Mesenchymal stem cell (in vitro differentiated cells and primary cell): ENCODE measurements around the gene USP38.
"Not testable (repeated sequence)": the region's sequence is repeated elsewhere in the genome, so short reads cannot be mapped to it uniquely, and the experiment has no call there.

ENCODE experiments used
- DNase-seq: peaks from one replicate; pipeline ENCODE4 v3.0.0-alpha.2; 2013
- H2AFZ ChIP-seq: one replicate; pipeline ENCODE4 v1.6.1; 2013; ENCODE audit warnings: low read depth, mild to moderate bottlenecking, control low read depth, inconsistent platforms, low read length, moderate library complexity
- H2AK5ac ChIP-seq: 2 replicates; pipeline ENCODE4 v1.6.1; 2013; ENCODE audit warnings: low read length, moderate library complexity, mild to moderate bottlenecking, inconsistent platforms; ENCODE audit not compliant: severe bottlenecking
- H2BK120ac ChIP-seq: one replicate; pipeline ENCODE4 v1.6.1; 2013; ENCODE audit warnings: low read depth, mild to moderate bottlenecking, inconsistent platforms, low read length, moderate library complexity
- H2BK12ac ChIP-seq, 2 experiments: one replicate each; pipeline ENCODE4 v1.6.1; 2013; ENCODE audit warnings: inconsistent platforms in 2 of 2, low read length in 2 of 2, mild to moderate bottlenecking in 2 of 2, moderate library complexity in 2 of 2, control low read depth in 1 of 2
- H2BK15ac ChIP-seq: one replicate; pipeline ENCODE4 v1.6.1; 2013; ENCODE audit warnings: mild to moderate bottlenecking, low read depth, inconsistent platforms; ENCODE audit not compliant: poor library complexity, severe bottlenecking
- H2BK5ac ChIP-seq: 2 replicates; pipeline ENCODE4 v1.6.1; 2013; ENCODE audit warnings: low read depth, mild to moderate bottlenecking, low read length, control low read depth, inconsistent platforms; ENCODE audit not compliant: poor library complexity, severe bottlenecking
- H3K14ac ChIP-seq, 2 experiments: one replicate each; pipeline ENCODE4 v1.6.1; 2013; ENCODE audit warnings: inconsistent platforms in 2 of 2, low read length in 2 of 2, control low read depth in 1 of 2, mild to moderate bottlenecking in 1 of 2, moderate library complexity in 1 of 2
- H3K18ac ChIP-seq, 2 experiments: one replicate each; pipeline ENCODE4 v1.6.1; 2013; ENCODE audit warnings: inconsistent platforms in 2 of 2, low read length in 2 of 2, control low read depth in 1 of 2, low read depth in 1 of 2, mild to moderate bottlenecking in 1 of 2
- H3K23ac ChIP-seq, 2 experiments: one replicate each; pipeline ENCODE4 v1.6.1; 2013; ENCODE audit warnings: inconsistent platforms in 2 of 2, low read length in 2 of 2, mild to moderate bottlenecking in 2 of 2, moderate library complexity in 2 of 2, control low read depth in 1 of 2
- H3K27ac ChIP-seq: 2 replicates; pipeline ENCODE4 v1.5.1; 2013; ENCODE audit warnings: mild to moderate bottlenecking, moderate library complexity, low read length, control low read depth, inconsistent platforms; ENCODE audit not compliant: poor library complexity, severe bottlenecking
- H3K27me3 ChIP-seq, 2 experiments: 2 replicates each; pipeline versions ENCODE4 v1.6.1 to v1.7.0; 2013; ENCODE audit warnings: low read length in 2 of 2, mild to moderate bottlenecking in 2 of 2, moderate library complexity in 2 of 2, control low read depth in 1 of 2, inconsistent platforms in 1 of 2; ENCODE audit not compliant: control insufficient read depth in 1 of 2, insufficient read depth in 1 of 2
- H3K36me3 ChIP-seq, 2 experiments: 2 replicates each; pipeline versions ENCODE4 v1.6.1 to v1.7.0; 2013; ENCODE audit warnings: low read length in 2 of 2, control low read depth in 1 of 2, inconsistent platforms in 1 of 2, low read depth in 1 of 2, mild to moderate bottlenecking in 1 of 2; ENCODE audit not compliant: insufficient read depth in 2 of 2, control insufficient read depth in 1 of 2
- H3K4ac ChIP-seq, 2 experiments: one replicate each; pipeline ENCODE4 v1.6.1; 2013; ENCODE audit warnings: inconsistent platforms in 2 of 2, low read length in 2 of 2, mild to moderate bottlenecking in 2 of 2, moderate library complexity in 2 of 2, control low read depth in 1 of 2, low read depth in 1 of 2
- H3K4me1 ChIP-seq: 2 replicates; pipeline ENCODE4 v1.6.1; 2013; ENCODE audit warnings: low read depth, low read length, control low read depth; ENCODE audit not compliant: control insufficient read depth, insufficient read depth
- H3K4me2 ChIP-seq: 2 replicates; pipeline ENCODE4 v1.6.1; 2013; ENCODE audit warnings: low read length, mild to moderate bottlenecking, inconsistent platforms; ENCODE audit not compliant: poor library complexity, severe bottlenecking
- H3K4me3 ChIP-seq, 2 experiments: 2 replicates each; pipeline versions ENCODE4 v1.5.1 to v1.7.0; 2013; ENCODE audit warnings: low read length in 2 of 2, mild to moderate bottlenecking in 2 of 2, control low read depth in 1 of 2, low read depth in 1 of 2; ENCODE audit not compliant: insufficient read depth in 1 of 2
- H3K79me1 ChIP-seq: replicated peaks from 2 replicates; pipeline ENCODE4 v1.6.1; 2013; ENCODE audit warnings: mild to moderate bottlenecking, control low read depth, low read length, inconsistent platforms; ENCODE audit not compliant: poor library complexity, severe bottlenecking
- H3K9ac ChIP-seq: 2 replicates; pipeline ENCODE4 v1.7.0; 2013; ENCODE audit warnings: mild to moderate bottlenecking, low read length, moderate library complexity
- H3K9me3 ChIP-seq: 2 replicates; pipeline ENCODE4 v1.7.0; 2013; ENCODE audit warnings: mild to moderate bottlenecking, low read length; ENCODE audit not compliant: control insufficient read depth
- H4K8ac ChIP-seq: one replicate; pipeline ENCODE4 v1.6.1; 2013; ENCODE audit warnings: inconsistent platforms, mild to moderate bottlenecking, low read length, moderate library complexity
- H4K91ac ChIP-seq: one replicate; pipeline ENCODE4 v1.6.1; 2013; ENCODE audit warnings: mild to moderate bottlenecking, low read length, inconsistent platforms
- WGBS: methylation state at CpG from one replicate; pipeline ENCODE4 v1.1.7; 2013; ENCODE audit warnings: mixed read lengths; 5-methylcytosine and 5-hydroxymethylcytosine counted together

The USP38 gene

DNA sequence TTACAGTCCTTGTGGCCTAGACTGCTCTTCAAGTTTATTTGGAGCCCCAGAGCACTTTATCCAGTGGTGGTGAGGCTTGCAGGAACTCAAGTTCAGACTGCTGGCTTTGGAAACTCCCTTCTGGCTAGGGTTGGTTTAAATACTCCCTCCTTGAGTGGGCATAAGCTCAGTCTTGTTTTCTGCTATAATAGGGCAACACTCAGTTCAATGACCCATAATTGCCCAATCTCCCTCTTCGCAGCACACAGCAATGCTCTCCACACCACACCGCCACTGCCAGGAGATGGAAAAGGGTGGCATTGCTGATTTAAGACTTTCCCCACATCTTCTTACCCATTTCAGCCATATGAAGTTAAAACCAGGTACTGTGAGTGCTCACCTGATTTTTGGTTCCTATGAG is 27.9 kb upstream of the USP38 start:
- no peak overlapping the region for H3K14ac ChIP-seq
- no peak overlapping the region for H3K27ac ChIP-seq
- H3K4me1 ChIP-seq = no peaks in the 10 kb centered on the region
- H3K4me3 ChIP-seq = no peak overlapping the region
- H3K9me3 ChIP-seq = peaks cover 21% of the 10 kb centered on the region
- WGBS = 94% methylated on average over 2 of the region's 2 CpGs
- H3K9ac ChIP-seq = no peak overlapping the region
- H3K4ac ChIP-seq = no peak overlapping the region
- no peak overlapping the region for H2BK12ac ChIP-seq
- H3K27me3 ChIP-seq = no peaks in the 10 kb centered on the region
- H2BK5ac ChIP-seq = no peak overlapping the region
- H4K8ac ChIP-seq = no peak overlapping the region
- H3K23ac ChIP-seq = no peak overlapping the region
- DNase-seq = no peak
- no peak overlapping the region for H3K4me2 ChIP-seq
- no peaks in the 10 kb centered on the region for H3K79me1 ChIP-seq
- no peaks in the 10 kb centered on the region for H3K36me3 ChIP-seq
- H2BK15ac ChIP-seq = no peak overlapping the region
- H2AFZ ChIP-seq = no peak overlapping the region
- H4K91ac ChIP-seq = no peak overlapping the region
- H2BK120ac ChIP-seq = no peak overlapping the region
- H2AK5ac ChIP-seq = no peak overlapping the region
- no peak overlapping the region for H3K18ac ChIP-seq

DNA sequence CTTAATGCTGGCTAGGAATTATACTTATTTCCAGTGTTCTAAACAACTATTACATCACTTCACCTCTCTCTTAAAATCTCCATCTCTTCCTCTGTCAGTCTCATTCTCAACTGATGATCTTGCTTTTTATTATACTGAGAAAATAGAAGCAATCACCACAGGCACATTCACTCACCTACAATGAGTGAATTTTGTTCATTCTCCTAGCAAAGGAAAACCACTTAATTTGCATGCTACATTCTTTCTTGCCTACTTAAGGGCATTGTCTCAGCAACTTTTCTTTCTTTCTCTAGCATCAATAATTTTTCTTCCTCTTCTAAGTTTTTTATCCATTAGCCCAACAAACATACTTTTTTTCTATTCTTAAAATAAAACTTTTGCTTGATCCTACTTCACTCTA is 21.1 kb upstream of the USP38 start:
- H3K18ac ChIP-seq = no peak overlapping the region
- H2BK120ac ChIP-seq = no peak overlapping the region
- no peak overlapping the region for H3K4me2 ChIP-seq
- no peak overlapping the region for H3K9ac ChIP-seq
- no peak overlapping the region for H2BK12ac ChIP-seq
- H3K36me3 ChIP-seq = no peaks in the 10 kb centered on the region
- H4K8ac ChIP-seq = no peak overlapping the region
- H2AFZ ChIP-seq = no peak overlapping the region
- no peak overlapping the region for H3K27ac ChIP-seq
- no peak overlapping the region for H4K91ac ChIP-seq
- H3K79me1 ChIP-seq = no peaks in the 10 kb centered on the region
- no peak overlapping the region for H2BK5ac ChIP-seq
- H2BK15ac ChIP-seq = no peak overlapping the region
- no peaks in the 10 kb centered on the region for H3K9me3 ChIP-seq
- no peak overlapping the region for H2AK5ac ChIP-seq
- no peak for DNase-seq
- H3K4me1 ChIP-seq = no peaks in the 10 kb centered on the region
- no peak overlapping the region for H3K4ac ChIP-seq
- no peak overlapping the region for H3K14ac ChIP-seq
- no peak overlapping the region for H3K4me3 ChIP-seq
- H3K23ac ChIP-seq = no peak overlapping the region
- H3K27me3 ChIP-seq = no peaks in the 10 kb centered on the region

DNA sequence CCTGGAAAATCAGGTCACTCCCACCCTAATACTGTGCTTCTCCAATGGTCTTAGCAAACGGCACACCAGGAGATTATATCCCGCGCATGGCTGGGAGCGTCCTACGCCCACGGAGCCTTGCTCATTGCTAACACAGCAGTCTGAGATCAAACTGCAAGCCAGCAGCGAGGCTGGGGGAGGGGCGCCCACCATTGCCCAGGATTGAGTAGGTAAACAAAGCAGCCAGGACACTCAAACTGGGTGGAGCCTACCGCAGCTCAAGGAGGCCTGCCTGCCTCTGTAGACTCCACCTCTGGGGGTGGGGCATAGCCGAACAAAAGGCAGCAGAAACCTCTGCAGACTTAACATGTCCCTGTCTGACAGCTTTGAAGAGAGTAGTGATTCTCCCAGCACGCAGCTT is 18.0 kb upstream of the USP38 start:
- H3K9me3 ChIP-seq, H2BK120ac ChIP-seq, H3K27me3 ChIP-seq, H3K36me3 ChIP-seq, H3K9ac ChIP-seq, H2BK15ac ChIP-seq, H3K23ac ChIP-seq, H3K79me1 ChIP-seq, H2BK12ac ChIP-seq, H3K18ac ChIP-seq, H3K4me3 ChIP-seq, H3K4ac ChIP-seq, H2AFZ ChIP-seq, H2BK5ac ChIP-seq, H4K91ac ChIP-seq, H2AK5ac ChIP-seq, H4K8ac ChIP-seq, H3K4me1 ChIP-seq, H3K14ac ChIP-seq, DNase-seq, H3K27ac ChIP-seq, H3K4me2 ChIP-seq: not testable (repeated sequence)
- 90% methylated on average over 11 of the region's 11 CpGs for WGBS

DNA sequence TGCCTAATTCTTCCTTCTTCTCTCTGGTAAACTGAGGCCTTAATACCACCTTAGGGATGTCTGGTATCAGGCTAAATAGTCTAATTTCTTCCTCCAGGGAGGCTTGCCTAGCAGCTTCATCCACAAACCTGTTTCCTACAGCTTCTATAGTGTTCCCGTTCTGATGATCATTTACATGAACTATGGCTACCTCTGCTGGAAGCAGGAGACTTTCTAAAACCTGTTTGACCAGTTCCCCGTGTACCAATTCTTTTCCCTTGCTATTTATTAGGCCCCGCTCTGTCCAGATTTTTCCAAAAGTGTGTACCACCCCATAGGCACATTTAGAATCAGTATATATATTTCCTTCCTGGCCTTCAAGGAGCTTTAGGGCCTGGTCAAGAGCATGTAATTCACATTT is 5.8 kb upstream of the USP38 start:
- Histone ChIP-seq H4K91ac (no peak overlapping the region), H3K9ac (no peak overlapping the region)

More for the DNA sequence above, 5.8 kb upstream of the USP38 start:
- Histone ChIP-seq H3K4me1 (no peaks in the 10 kb centered on the region), H3K27ac (no peak overlapping the region), H4K8ac (no peak overlapping the region), H3K36me3 (no peaks in the 10 kb centered on the region), H2AK5ac (no peak overlapping the region), H2BK12ac (no peak overlapping the region), H2BK15ac (no peak overlapping the region), H3K4ac (no peak overlapping the region), H3K79me1 (no peaks in the 10 kb centered on the region), H3K4me3 (no peak overlapping the region), H3K14ac (no peak overlapping the region), H3K9me3 (peaks cover 35% of the 10 kb centered on the region), H2BK120ac (no peak overlapping the region), H3K23ac (no peak overlapping the region), H2BK5ac (no peak overlapping the region), H3K27me3 (no peaks in the 10 kb centered on the region), H3K4me2 (no peak overlapping the region), H2AFZ (no peak overlapping the region), H3K18ac (no peak overlapping the region)
- no peak for DNase-seq
- WGBS = 94% methylated on average over 3 of the region's 3 CpGs
